GM23338 (cell line): Measurements from ENCODE around the gene NOD1. TPM values are rescaled to one million over a fixed set of nuclear protein-coding genes. Genes with fewer than 3 reads are reported as not detected.

ENCODE experiments used
- ATAC-seq: fragments of 200-7000 bp; cut with Tn5 transposase; 3 replicates; pipeline ENCODE4 v1.9.1; 2020
- DNase-seq: peaks from one replicate; pipeline ENCODE4 v3.0.0-alpha.2; 2015; ENCODE audit warnings: low spot score
- H2AFZ ChIP-seq: fragments of 200-600 bp; sonication (generic); 2 replicates; pipeline ENCODE4 v1.8.0; 2016; ENCODE audit warnings: antibody characterized with exemption, mild to moderate bottlenecking, moderate library complexity
- H3F3A ChIP-seq: fragments of 200-600 bp; sonication (generic); replicated peaks from 2 replicates; pipeline ENCODE4 v1.8.0; 2017; ENCODE audit warnings: antibody characterized with exemption, mixed run types, low read depth
- H3K27ac ChIP-seq: fragments of 200-600 bp; sonication (generic); 2 replicates; pipeline ENCODE4 v1.6.1; 2016; ENCODE audit warnings: low read depth
- H3K27me3 ChIP-seq: fragments of 200-600 bp; sonication (generic); 2 replicates; pipeline ENCODE4 v1.8.0; 2016; ENCODE audit warnings: mild to moderate bottlenecking, mixed run types, moderate library complexity; ENCODE audit not compliant: insufficient read depth
- H3K36me3 ChIP-seq: fragments of 200-600 bp; sonication (generic); 2 replicates; pipeline ENCODE4 v1.8.0; 2016; ENCODE audit warnings: mild to moderate bottlenecking; ENCODE audit not compliant: insufficient read depth
- H3K4me1 ChIP-seq: fragments of 200-600 bp; sonication (generic); 2 replicates; pipeline ENCODE4 v1.8.0; 2016; ENCODE audit warnings: mild to moderate bottlenecking, moderate library complexity; ENCODE audit not compliant: insufficient read depth
- H3K4me2 ChIP-seq: fragments of 200-600 bp; sonication (generic); 2 replicates; pipeline ENCODE4 v1.7.1; 2017; ENCODE audit warnings: mixed run types
- H3K4me3 ChIP-seq: fragments of 200-600 bp; sonication (generic); 2 replicates; pipeline ENCODE4 v1.6.1; 2016; ENCODE audit warnings: mixed run types
- H3K79me2 ChIP-seq: fragments of 200-600 bp; sonication (generic); replicated peaks from 2 replicates; pipeline ENCODE4 v1.8.0; 2017; ENCODE audit warnings: mild to moderate bottlenecking; ENCODE audit not compliant: insufficient read depth
- H3K9me2 ChIP-seq: fragments of 200-600 bp; sonication (generic); 2 replicates; pipeline ENCODE4 v1.8.0; 2017; ENCODE audit not compliant: insufficient read depth
- H4K20me1 ChIP-seq: fragments of 200-600 bp; sonication (generic); replicated peaks from 2 replicates; pipeline ENCODE4 v1.8.0; 2017; ENCODE audit warnings: mild to moderate bottlenecking; ENCODE audit not compliant: insufficient read depth
- H3K27ac Mint-ChIP-seq: 2 replicates; pipeline ENCODE4 v1.8.0; 2020; ENCODE audit warnings: inconsistent platforms, mild to moderate bottlenecking, moderate library complexity, mixed read lengths
- H3K27me3 Mint-ChIP-seq: 3 replicates; pipeline ENCODE4 v1.8.0; 2022; ENCODE audit warnings: low read depth, mild to moderate bottlenecking, moderate library complexity, mixed read lengths, inconsistent platforms; ENCODE audit not compliant: insufficient read depth, poor library complexity
- H3K36me3 Mint-ChIP-seq: 3 replicates; pipeline ENCODE4 v1.8.0; 2021; ENCODE audit warnings: low read depth, mild to moderate bottlenecking, inconsistent platforms, moderate library complexity, mixed read lengths
- H3K4me1 Mint-ChIP-seq: 3 replicates; pipeline ENCODE4 v1.8.0; 2020; ENCODE audit warnings: mild to moderate bottlenecking, inconsistent platforms, mixed read lengths
- H3K4me3 Mint-ChIP-seq: 3 replicates; pipeline ENCODE4 v1.8.0; 2021; ENCODE audit warnings: moderate library complexity, mild to moderate bottlenecking, inconsistent platforms, mixed read lengths
- H3K9me3 Mint-ChIP-seq: 3 replicates; pipeline ENCODE4 v1.8.0; 2020; ENCODE audit warnings: moderate library complexity, mild to moderate bottlenecking, inconsistent platforms, mixed read lengths
- ETS1 ChIP-seq: IDR thresholded peaks from 2 replicates; pipeline ENCODE4 v1.6.1; 2016; ENCODE audit warnings: antibody characterized with exemption
- EZH2phosphoT487 ChIP-seq: fragments of 200-600 bp; sonication (generic); IDR thresholded peaks from one replicate; pipeline ENCODE4 v1.8.1; 2018; ENCODE audit warnings: antibody characterized with exemption; ENCODE audit not compliant: unreplicated experiment
- ZNF114 ChIP-seq: fragments of 250-450 bp; sonication (Bioruptor Pico); IDR thresholded peaks from 2 replicates; pipeline ENCODE4 v1.5.0; 2020; ENCODE audit warnings: mild to moderate bottlenecking, moderate library complexity
- ZNF331 ChIP-seq: fragments of 250-450 bp; sonication (Bioruptor Pico); IDR thresholded peaks from 2 replicates; pipeline ENCODE4 v1.5.0; 2020; ENCODE audit warnings: low read depth, mild to moderate bottlenecking, moderate library complexity
- ZNF462 ChIP-seq: fragments of 250-450 bp; sonication (Bioruptor Pico); IDR thresholded peaks from 2 replicates; pipeline ENCODE4 v1.5.0; 2020; ENCODE audit warnings: mild to moderate bottlenecking, moderate library complexity
- polyA plus RNA-seq: library from polyadenylated mRNA; unstranded; fragments of >200 nt; fragmentation: Nextera tagmentation; extraction: Ambion mirVana; gene quantifications from 2 replicates; pipeline ENCODE4 v1.2.1, GENCODE V29; 2016
- total RNA-seq: library from RNA; depleted of rRNA; stranded (reverse); fragments of >200 nt; shearing (Covaris generic); gene quantifications from 2 replicates; pipeline ENCODE4 v1.2.3, GENCODE V29; 2014

NOD1 gene
- total and polyA plus RNA-seq, 2 experiments from 2014 or later = 2.1 to 7.3 TPM

GRCh38 chr7:30450983-30451497, 27.5 kb downstream of the NOD1 start:
- H4K20me1 ChIP-seq = no peaks in the 10 kb centered on the region
- no peaks in the 10 kb centered on the region for H3K9me2 ChIP-seq
- peaks cover 11% of the 10 kb centered on the region for H3K4me1 ChIP-seq
- ATAC-seq = no peak
- no peak for DNase-seq
- no peaks in the 10 kb centered on the region for H3K27me3 ChIP-seq
- no peaks in the 10 kb centered on the region for H3F3A ChIP-seq
- no peak overlapping the region for H3K4me2 ChIP-seq
- Mint-ChIP-seq H3K4me3 (no peak overlapping the region), H3K4me1 (peaks cover 28% of the 10 kb centered on the region), H3K9me3 (no peaks in the 10 kb centered on the region), H3K27ac (no peak overlapping the region), H3K27me3 (peaks cover 4% of the 10 kb centered on the region), H3K36me3 (peaks cover 9% of the 10 kb centered on the region; the same call in 2 of the 3 replicates)
- H3K27ac ChIP-seq = no peak overlapping the region
- H2AFZ ChIP-seq = no peak overlapping the region
- TF ChIP-seq ZNF331 (CRISPR knock-in tag) = no peak
- no peak for TF ChIP-seq ZNF114 (CRISPR knock-in tag)
- TF ChIP-seq EZH2phosphoT487 = no peak
- H3K4me3 ChIP-seq = no peak overlapping the region
- H3K79me2 ChIP-seq = no peaks in the 10 kb centered on the region
- no peaks in the 10 kb centered on the region for H3K36me3 ChIP-seq

- Mint-ChIP-seq H3K4me1 (peaks cover 30% of the 10 kb centered on the region), H3K27ac (no peak overlapping the region), H3K27me3 (peaks cover 4% of the 10 kb centered on the region), H3K9me3 (no peaks in the 10 kb centered on the region), H3K36me3 (peaks cover 12% of the 10 kb centered on the region; the same call in 2 of the 3 replicates), H3K4me3 (no peak overlapping the region)
- peak; percentile 42 for DNase-seq
- Histone ChIP-seq H3K4me2 (no peak overlapping the region), H3F3A (no peaks in the 10 kb centered on the region), H3K27ac (no peak overlapping the region), H3K36me3 (no peaks in the 10 kb centered on the region), H3K4me3 (no peak overlapping the region), H3K79me2 (no peaks in the 10 kb centered on the region), H3K4me1 (peaks cover 11% of the 10 kb centered on the region), H4K20me1 (no peaks in the 10 kb centered on the region), H3K9me2 (no peaks in the 10 kb centered on the region), H2AFZ (no peak overlapping the region), H3K27me3 (no peaks in the 10 kb centered on the region)
- TF ChIP-seq ZNF462 (CRISPR knock-in tag) (no peak), ETS1 (no peak)
- peak; percentile 46 for ATAC-seq
Measured at GRCh38 chr7:30450240-30450982, 28.2 kb downstream of the NOD1 start.
